HEK293 (cell line): ENCODE results near the gene CAPZA3.

Experiments
- CTCF ChIA-PET: fragments of 350-600 bp; formaldehyde crosslinking; extraction: SDS; loops from one replicate; lab custom pipeline; 2021; ENCODE audit warnings: antibody characterized with exemption; lab: Yijun Ruan, JAX
- POLR2A ChIA-PET: fragments of 300-600 bp; formaldehyde crosslinking; extraction: SDS; loops from one replicate; lab custom pipeline; 2020; ENCODE audit warnings: antibody characterized with exemption, inconsistent platforms; lab: Yijun Ruan, JAX
- H3K27ac ChIP-seq: fragments of 200-500 bp; sonication (Bioruptor generic); 2 replicates; pipeline ENCODE4 v1.5.1; 2014; ENCODE audit warnings: low read depth, low read length, control low read depth, inconsistent platforms; ENCODE audit errors: extremely low read depth
- H3K36me3 ChIP-seq, 2 experiments: fragments of 200-500 bp in 1 of 2; sonication (Bioruptor generic) in 1 of 2; 1 replicate in 1 of 2; 2 replicates in 1 of 2; pipeline ENCODE4 v1.5.1; 2014 to 2017; ENCODE audit warnings: inconsistent platforms in 2 of 2, low read length in 2 of 2; ENCODE audit not compliant: control insufficient read depth in 2 of 2, insufficient read depth in 1 of 2
- H3K4me1 ChIP-seq: fragments of 200-500 bp; sonication (Bioruptor generic); 2 replicates; pipeline ENCODE4 v1.5.1; 2014; ENCODE audit warnings: mild to moderate bottlenecking, low read length, inconsistent platforms; ENCODE audit not compliant: control insufficient read depth, insufficient read depth
- H3K4me3 ChIP-seq: 2 replicates; pipeline ENCODE4 v1.5.1; 2011; ENCODE audit warnings: low read depth, mild to moderate bottlenecking, control low read depth, low read length, moderate library complexity
- H3K9me3 ChIP-seq: fragments of 200-500 bp; sonication (Bioruptor generic); 2 replicates; pipeline ENCODE4 v1.5.1; 2014; ENCODE audit warnings: low read depth, low read length, inconsistent platforms; ENCODE audit not compliant: control insufficient read depth, insufficient read depth
- ELK4 ChIP-seq: IDR thresholded peaks from 2 replicates; pipeline ENCODE4 v1.6.1; 2011; ENCODE audit warnings: mild to moderate bottlenecking, low read depth, low read length, borderline replicate concordance
- HOXA7 ChIP-seq: sonication (generic); formaldehyde crosslinking; IDR thresholded peaks from 2 replicates; pipeline ENCODE4 v1.8.1; 2022; ENCODE audit warnings: missing genetic modification reagents, borderline replicate concordance
- KLF8 ChIP-seq: fragments of 450-650 bp; formaldehyde crosslinking; IDR thresholded peaks from 2 replicates; pipeline ENCODE4 v1.5.1; 2016; ENCODE audit warnings: missing biosample characterization, missing genetic modification characterization
- MZF1 ChIP-seq: fragments of 450-650 bp; formaldehyde crosslinking; IDR thresholded peaks from 2 replicates; pipeline ENCODE4 v1.5.1; 2017; ENCODE audit warnings: missing biosample characterization, missing genetic modification characterization, borderline replicate concordance
- PRDM1 ChIP-seq: fragments of 450-650 bp; formaldehyde crosslinking; IDR thresholded peaks from 2 replicates; pipeline ENCODE4; 2016; ENCODE audit warnings: missing biosample characterization, missing genetic modification characterization
- TCF7L2 ChIP-seq: IDR thresholded peaks from 2 replicates; pipeline ENCODE4 v1.6.1; 2011; ENCODE audit warnings: low read depth, mild to moderate bottlenecking, inconsistent platforms, low read length, moderate library complexity, borderline replicate concordance
- ZBTB26 ChIP-seq: fragments of 450-650 bp; formaldehyde crosslinking; optimal IDR thresholded peaks from 2 replicates; pipeline ENCODE3; 2016; ENCODE audit warnings: missing biosample characterization, mild to moderate bottlenecking, missing genetic modification characterization
- ZBTB44 ChIP-seq: fragments of 450-650 bp; IDR thresholded peaks from 2 replicates; pipeline ENCODE4 v1.5.1; 2018; ENCODE audit warnings: missing biosample characterization, mild to moderate bottlenecking, missing genetic modification characterization
- ZBTB8A ChIP-seq: fragments of 450-650 bp; formaldehyde crosslinking; IDR thresholded peaks from 2 replicates; pipeline ENCODE4 v1.5.1; 2016; ENCODE audit warnings: missing biosample characterization, missing genetic modification characterization
- ZEB2 ChIP-seq: fragments of 450-650 bp; formaldehyde crosslinking; IDR thresholded peaks from 2 replicates; pipeline ENCODE4 v1.5.1; 2016; ENCODE audit warnings: missing biosample characterization, missing genetic modification characterization
- ZNF2 ChIP-seq: fragments of 450-650 bp; formaldehyde crosslinking; IDR thresholded peaks from 2 replicates; pipeline ENCODE4 v1.5.1; 2016; ENCODE audit warnings: missing biosample characterization, missing genetic modification characterization
- ZNF350 ChIP-seq: fragments of 450-650 bp; formaldehyde crosslinking; IDR thresholded peaks from 2 replicates; pipeline ENCODE4 v1.5.0; 2017; ENCODE audit warnings: missing biosample characterization, mild to moderate bottlenecking, missing genetic modification characterization
- ZNF391 ChIP-seq: fragments of 450-650 bp; formaldehyde crosslinking; IDR thresholded peaks from 2 replicates; pipeline ENCODE4 v1.5.1; 2016; ENCODE audit warnings: low read depth, missing biosample characterization, missing genetic modification characterization, borderline replicate concordance
- ZNF426 ChIP-seq: fragments of 450-650 bp; formaldehyde crosslinking; IDR thresholded peaks from 2 replicates; pipeline ENCODE4 v1.5.1; 2017; ENCODE audit warnings: missing biosample characterization, missing genetic modification characterization, mild to moderate bottlenecking, inconsistent platforms, moderate library complexity
- ZNF521 ChIP-seq: fragments of 450-650 bp; formaldehyde crosslinking; IDR thresholded peaks from 2 replicates; pipeline ENCODE4 v1.5.1; 2017; ENCODE audit warnings: missing biosample characterization, mild to moderate bottlenecking, missing genetic modification characterization
- ZNF600 ChIP-seq: fragments of 450-650 bp; formaldehyde crosslinking; IDR thresholded peaks from 2 replicates; pipeline ENCODE4 v1.5.1; 2016; ENCODE audit warnings: missing biosample characterization, missing genetic modification characterization
- ZNF658 ChIP-seq: fragments of 450-650 bp; formaldehyde crosslinking; IDR thresholded peaks from 2 replicates; pipeline ENCODE4; 2016; ENCODE audit warnings: missing biosample characterization, missing genetic modification characterization
- ZNF664 ChIP-seq: fragments of 450-650 bp; formaldehyde crosslinking; IDR thresholded peaks from 2 replicates; pipeline ENCODE4 v1.5.1; 2016; ENCODE audit warnings: missing biosample characterization, missing genetic modification characterization

Gene CAPZA3

GRCh38 chr12:18696971-18697602 lies 40.8 kb upstream of the CAPZA3 start:
- ChIA-PET POLR2A (no interaction called here), CTCF (no interaction called here)
- TF ChIP-seq TCF7L2, result peak; percentile 18; the same call in 1 of the 2 replicates
- TF ChIP-seq ZNF2 (tag by site-specific recombination), result no peak
- Histone ChIP-seq H3K9me3 (no peaks in the 10 kb centered on the region), H3K4me1 (no peaks in the 10 kb centered on the region), H3K27ac (no peak overlapping the region), H3K4me3 (no peak overlapping the region), H3K36me3 (no peaks in the 10 kb centered on the region)

- Histone ChIP-seq H3K27ac (no peak overlapping the region), H3K36me3 (no peaks in the 10 kb centered on the region), H3K4me1 (no peaks in the 10 kb centered on the region)
- ChIA-PET CTCF (interaction anchor here (0.6 kb wide), 2 partner anchors 60 to 63 kb away, joined by 3 to 4 read pairs; no protein-coding TSS in a partner anchor), POLR2A (interaction anchor here (0.6 kb wide), 1 partner anchor 433 kb away, joined by 4 read pairs; no protein-coding TSS in a partner anchor)
- no peak for TF ChIP-seq KLF8 (tag by site-specific recombination)
- TF ChIP-seq ZNF350 (tag by site-specific recombination), result no peak
- TF ChIP-seq ZNF664 (tag by site-specific recombination), result no peak
- TF ChIP-seq, all 188 proteins: peak for 0
- H3K9me3 ChIP-seq, result no peaks in the 10 kb centered on the region
- no peak overlapping the region for H3K4me3 ChIP-seq
Measured at GRCh38 chr12:18700271-18700670, 37.6 kb upstream of the CAPZA3 start.

GRCh38 chr12:18703321-18703720 lies 34.6 kb upstream of the CAPZA3 start:
- TF ChIP-seq HOXA7 (no peak), ZEB2 (tag by site-specific recombination) (no peak), ZBTB26 (tag by site-specific recombination) (no peak), ZNF521 (no peak), TCF7L2 (no peak), ZBTB44 (tag by site-specific recombination) (no peak), ZNF658 (tag by site-specific recombination) (no peak), ZNF426 (tag by site-specific recombination) (no peak), ELK4 (no peak), ZNF391 (no peak), PRDM1 (tag by site-specific recombination) (no peak), ZBTB8A (tag by site-specific recombination) (no peak), ZNF600 (tag by site-specific recombination) (no peak), MZF1 (no peak)
- POLR2A ChIA-PET, result no interaction called here
- H3K4me3 ChIP-seq, result no peak overlapping the region
- no peaks in the 10 kb centered on the region for H3K9me3 ChIP-seq
- no peak overlapping the region for H3K27ac ChIP-seq
- no peaks in the 10 kb centered on the region for H3K4me1 ChIP-seq
- no peaks in the 10 kb centered on the region for H3K36me3 ChIP-seq
- CTCF ChIA-PET, result no interaction called here
